Activated naive CD8-positive, alpha-beta T cell treated with anti-CD3 and anti-CD28 coated beads for 36 hours (primary cell): ENCODE measurements around the gene P2RX7. TPM values are rescaled to one million over a fixed set of nuclear protein-coding genes. Genes with fewer than 3 reads are reported as not detected.
"Not testable (repeated sequence)": the region's sequence is repeated elsewhere in the genome, so short reads cannot be mapped to it uniquely, and the experiment has no call there.

Experiments
- DNase-seq: peaks from one replicate; pipeline ENCODE4 v3.0.0; 2021
- H3K27ac Mint-ChIP-seq: one replicate; pipeline ENCODE4 v1.8.0; 2022; ENCODE audit warnings: mild to moderate bottlenecking, moderate library complexity, mixed read lengths
- H3K27me3 Mint-ChIP-seq: one replicate; pipeline ENCODE4 v1.8.0; 2022; ENCODE audit warnings: mild to moderate bottlenecking, mixed read lengths
- H3K36me3 Mint-ChIP-seq: one replicate; pipeline ENCODE4 v1.8.0; 2021; ENCODE audit warnings: mild to moderate bottlenecking, mixed read lengths
- H3K4me1 Mint-ChIP-seq: one replicate; pipeline ENCODE4 v1.8.0; 2021; ENCODE audit warnings: mixed read lengths
- H3K4me3 Mint-ChIP-seq: one replicate; pipeline ENCODE4 v1.8.0; 2022; ENCODE audit warnings: mild to moderate bottlenecking, moderate library complexity, mixed read lengths
- H3K9me3 Mint-ChIP-seq: one replicate; pipeline ENCODE4 v1.8.0; 2022; ENCODE audit warnings: mixed read lengths
- total RNA-seq, 2 experiments: library from RNA; stranded (reverse); gene quantifications; one replicate each; pipeline ENCODE4 v1.2.3, GENCODE V29; 2021

Gene P2RX7
- total RNA-seq, 2 experiments from 2014 or later, result 3.6 to 3.9 TPM

DNA sequence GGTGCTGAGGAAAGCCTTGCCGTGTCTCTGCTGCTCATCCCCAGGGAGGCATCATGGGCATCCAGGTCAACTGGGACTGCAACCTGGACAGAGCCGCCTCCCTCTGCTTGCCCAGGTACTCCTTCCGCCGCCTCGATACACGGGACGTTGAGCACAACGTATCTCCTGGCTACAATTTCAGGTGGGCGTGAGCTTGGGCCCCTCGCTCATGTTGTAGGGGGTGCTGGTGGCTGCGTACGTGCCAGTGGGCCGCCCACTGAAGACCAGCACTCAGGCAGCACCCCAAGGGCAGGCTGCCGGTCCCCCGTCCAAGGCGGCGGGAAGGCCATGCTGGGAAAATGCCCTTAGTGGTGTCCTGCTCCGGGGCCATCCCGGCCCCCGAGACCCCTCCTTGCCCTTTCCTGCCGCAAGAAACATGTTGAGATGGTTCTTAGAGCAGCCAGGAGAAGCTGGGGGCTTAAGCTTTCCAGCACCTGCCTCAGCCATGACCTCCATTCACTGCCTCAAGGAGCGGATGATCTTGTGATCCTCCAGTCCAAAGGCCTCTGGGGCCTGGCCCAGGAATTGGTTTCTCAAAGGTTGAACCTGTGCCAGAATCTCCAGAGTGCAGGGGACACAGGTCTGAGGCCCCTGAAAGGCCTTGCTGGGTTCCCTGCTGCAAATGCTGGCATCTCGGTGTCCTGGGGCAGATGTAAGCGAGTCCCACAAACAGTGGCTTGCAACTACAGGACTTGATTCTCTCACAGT, 96.4 kb downstream of the P2RX7 start:
- Mint-ChIP-seq H3K27ac (no peak overlapping the region), H3K36me3 (peaks cover 16% of the 10 kb centered on the region), H3K4me1 (peaks cover 21% of the 10 kb centered on the region), H3K27me3 (no peaks in the 10 kb centered on the region), H3K9me3 (no peaks in the 10 kb centered on the region), H3K4me3 (no peak overlapping the region)
- DNase-seq, result no peak

DNA sequence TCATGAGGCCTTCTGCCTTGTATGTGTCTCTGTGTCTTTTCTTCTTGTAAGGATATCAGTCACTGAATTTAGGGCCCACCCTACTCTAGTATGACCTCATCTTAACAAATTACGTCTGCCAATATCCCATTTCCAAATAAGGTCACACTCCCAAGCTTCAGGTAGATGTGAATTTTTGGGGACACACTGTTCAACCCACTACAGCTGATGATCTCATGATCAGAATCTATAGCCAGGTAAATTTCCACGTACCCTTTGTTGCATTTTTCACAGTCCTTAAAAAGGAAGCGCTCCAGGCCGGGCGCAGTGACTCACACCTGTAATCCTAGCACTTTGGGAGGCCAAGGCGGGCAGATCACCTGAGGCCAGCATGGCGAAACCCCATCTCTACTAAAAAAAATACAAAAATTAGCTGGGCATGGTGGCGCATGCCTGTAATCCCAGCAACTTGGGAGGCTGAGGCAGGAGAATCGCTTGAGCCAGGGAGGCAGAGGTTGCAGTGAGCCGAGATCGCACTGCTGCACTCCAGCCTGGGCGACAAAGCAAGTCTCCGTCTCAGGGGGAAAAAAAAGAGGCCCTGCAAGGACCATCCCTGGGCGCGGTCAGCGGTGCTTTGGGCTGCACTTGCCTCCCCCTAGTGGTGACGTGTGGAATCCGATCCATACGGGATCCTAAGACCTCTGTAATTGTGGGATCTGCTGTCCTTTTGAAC, 97.3 kb downstream of the P2RX7 start:
- peak; percentile 63 for DNase-seq
- not testable (repeated sequence) for H3K4me3 Mint-ChIP-seq, H3K9me3 Mint-ChIP-seq, H3K27me3 Mint-ChIP-seq, H3K27ac Mint-ChIP-seq
- H3K4me1 Mint-ChIP-seq, result peaks cover 16% of the 10 kb centered on the region
- H3K36me3 Mint-ChIP-seq, result peaks cover 12% of the 10 kb centered on the region

DNA sequence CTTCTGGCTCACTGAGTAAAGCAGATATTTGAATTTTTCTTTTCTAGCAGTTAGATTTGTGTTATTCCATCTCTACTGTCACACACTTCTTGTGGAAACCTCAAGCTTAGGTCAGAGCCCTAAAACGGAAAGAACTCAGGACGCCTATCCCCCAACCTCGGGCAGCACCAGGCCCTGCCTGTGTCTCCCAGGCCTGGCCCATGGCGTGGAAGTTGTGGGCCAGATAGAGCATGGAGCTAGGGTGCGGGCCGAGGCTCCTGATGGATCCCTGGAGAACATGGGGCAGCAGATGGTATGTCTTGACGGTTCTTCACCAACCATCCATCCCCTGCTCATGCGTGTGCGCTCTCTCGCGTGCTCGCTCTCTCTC, 97.8 kb downstream of the P2RX7 start:
- Mint-ChIP-seq H3K4me3 (no peak overlapping the region), H3K4me1 (peaks cover 15% of the 10 kb centered on the region), H3K27ac (no peak overlapping the region), H3K9me3 (no peaks in the 10 kb centered on the region), H3K27me3 (no peaks in the 10 kb centered on the region), H3K36me3 (peaks cover 12% of the 10 kb centered on the region)
- DNase-seq, result no peak

DNA sequence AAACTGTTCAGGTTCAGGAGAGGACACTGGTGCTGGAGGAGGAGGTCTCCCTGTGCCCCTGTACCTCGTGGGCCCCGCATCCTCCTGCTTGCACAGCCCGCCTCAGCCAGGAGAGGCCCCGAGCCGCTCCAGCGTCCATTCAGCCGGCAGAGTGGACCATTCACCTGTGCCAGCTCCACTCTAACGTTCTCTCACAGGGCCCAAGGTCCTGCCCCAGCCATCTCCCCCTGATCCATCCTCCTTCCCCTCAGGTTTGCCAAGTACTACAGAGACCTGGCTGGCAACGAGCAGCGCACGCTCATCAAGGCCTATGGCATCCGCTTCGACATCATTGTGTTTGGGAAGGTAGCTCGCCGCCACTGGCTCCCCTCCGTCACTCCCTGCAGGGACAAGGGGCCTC, 99.5 kb downstream of the P2RX7 start:
- peaks cover 3% of the 10 kb centered on the region for H3K36me3 Mint-ChIP-seq
- no peak overlapping the region for H3K4me3 Mint-ChIP-seq
- no peak for DNase-seq
- H3K27me3 Mint-ChIP-seq, result no peaks in the 10 kb centered on the region
- no peaks in the 10 kb centered on the region for H3K9me3 Mint-ChIP-seq
- peaks cover 4% of the 10 kb centered on the region for H3K4me1 Mint-ChIP-seq
- no peak overlapping the region for H3K27ac Mint-ChIP-seq

DNA sequence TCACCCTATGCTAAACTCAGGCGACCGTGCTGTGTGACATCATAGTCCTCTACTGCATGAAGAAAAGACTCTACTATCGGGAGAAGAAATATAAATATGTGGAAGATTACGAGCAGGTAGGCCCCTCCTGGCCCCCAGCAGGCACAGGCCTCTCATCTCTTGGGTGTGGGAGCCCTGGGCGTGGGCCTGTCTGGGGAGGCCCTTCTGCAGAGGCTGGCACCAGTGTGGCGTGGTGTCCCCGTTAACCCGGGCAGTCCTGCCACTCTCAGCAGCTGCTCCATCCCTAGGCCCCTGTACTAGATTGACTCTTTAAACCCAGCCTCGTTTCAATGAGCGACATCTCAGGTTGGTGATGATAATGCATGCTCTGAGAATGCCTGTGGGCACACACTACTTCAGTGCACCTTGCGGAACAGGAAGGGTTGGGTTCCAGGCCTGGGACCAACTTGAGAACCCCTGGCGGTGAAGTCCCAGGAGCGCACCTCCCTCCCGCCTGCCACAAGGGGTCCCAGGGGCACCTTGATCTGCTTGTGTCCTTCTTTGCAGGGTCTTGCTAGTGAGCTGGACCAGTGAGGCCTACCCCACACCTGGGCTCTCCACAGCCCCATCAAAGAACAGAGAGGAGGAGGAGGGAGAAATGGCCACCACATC, 100.4 kb downstream of the P2RX7 start:
- H3K36me3 Mint-ChIP-seq, result peaks cover 10% of the 10 kb centered on the region

DNA sequence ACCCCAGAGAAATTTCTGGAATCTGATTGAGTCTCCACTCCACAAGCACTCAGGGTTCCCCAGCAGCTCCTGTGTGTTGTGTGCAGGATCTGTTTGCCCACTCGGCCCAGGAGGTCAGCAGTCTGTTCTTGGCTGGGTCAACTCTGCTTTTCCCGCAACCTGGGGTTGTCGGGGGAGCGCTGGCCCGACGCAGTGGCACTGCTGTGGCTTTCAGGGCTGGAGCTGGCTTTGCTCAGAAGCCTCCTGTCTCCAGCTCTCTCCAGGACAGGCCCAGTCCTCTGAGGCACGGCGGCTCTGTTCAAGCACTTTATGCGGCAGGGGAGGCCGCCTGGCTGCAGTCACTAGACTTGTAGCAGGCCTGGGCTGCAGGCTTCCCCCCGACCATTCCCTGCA, 100.9 kb downstream of the P2RX7 start:
- H3K9me3 Mint-ChIP-seq, result no peaks in the 10 kb centered on the region
- peaks cover 10% of the 10 kb centered on the region for H3K36me3 Mint-ChIP-seq
- H3K27ac Mint-ChIP-seq, result no peak overlapping the region
- DNase-seq, result no peak
- no peaks in the 10 kb centered on the region for H3K27me3 Mint-ChIP-seq
- no peak overlapping the region for H3K4me3 Mint-ChIP-seq
- peaks cover 4% of the 10 kb centered on the region for H3K4me1 Mint-ChIP-seq

More for the DNA sequence above, 100.4 kb downstream of the P2RX7 start:
- Mint-ChIP-seq H3K4me3 (no peak overlapping the region), H3K9me3 (no peaks in the 10 kb centered on the region), H3K27ac (no peak overlapping the region), H3K4me1 (peaks cover 3% of the 10 kb centered on the region), H3K27me3 (no peaks in the 10 kb centered on the region)
- no peak for DNase-seq

- Mint-ChIP-seq H3K4me3 (no peak overlapping the region), H3K9me3 (no peaks in the 10 kb centered on the region), H3K4me1 (peaks cover 31% of the 10 kb centered on the region), H3K36me3 (peaks cover 31% of the 10 kb centered on the region), H3K27me3 (no peaks in the 10 kb centered on the region), H3K27ac (no peak overlapping the region)
- DNase-seq, result no peak
These were observed 104.1 kb downstream of the P2RX7 start for GRCh38 chr12:121236776-121237175.

GRCh38 chr12:121237415-121237814, 104.7 kb downstream of the P2RX7 start:
- Mint-ChIP-seq H3K27me3 (no peaks in the 10 kb centered on the region), H3K4me3 (no peak overlapping the region), H3K4me1 (peaks cover 33% of the 10 kb centered on the region), H3K36me3 (peaks cover 35% of the 10 kb centered on the region), H3K9me3 (no peaks in the 10 kb centered on the region), H3K27ac (no peak overlapping the region)
- DNase-seq, result no peak

Other genes starting within 250 kb of the P2RX7 start
- gene SPPL3, start 228.5 kb upstream of the P2RX7 start, total RNA-seq, result 10 to 100 TPM; 24.7 to 27.6 TPM
- not detected for gene HNF1A, start 154.3 kb upstream of the P2RX7 start, total RNA-seq
- gene C12orf43, start 116.4 kb upstream of the P2RX7 start, total RNA-seq, result 10 to 100 TPM; 32.4 to 35.8 TPM
- 10 to 100 TPM; 16.9 to 17.2 TPM for gene OASL, start 93.6 kb upstream of the P2RX7 start, total RNA-seq
- gene P2RX4, start 77.3 kb downstream of the P2RX7 start, total RNA-seq, result 10 to 100 TPM; 17.8 to 19.0 TPM
- 10 to 100 TPM; 37.6 to 38.6 TPM for gene CAMKK2, start 163.8 kb downstream of the P2RX7 start, total RNA-seq
- gene ANAPC5, start 219.5 kb downstream of the P2RX7 start, total RNA-seq, result 100 to 1,000 TPM; 130 to 138 TPM